Measurements from ENCODE around the gene NOS1AP.

NOS1AP gene

DNA sequence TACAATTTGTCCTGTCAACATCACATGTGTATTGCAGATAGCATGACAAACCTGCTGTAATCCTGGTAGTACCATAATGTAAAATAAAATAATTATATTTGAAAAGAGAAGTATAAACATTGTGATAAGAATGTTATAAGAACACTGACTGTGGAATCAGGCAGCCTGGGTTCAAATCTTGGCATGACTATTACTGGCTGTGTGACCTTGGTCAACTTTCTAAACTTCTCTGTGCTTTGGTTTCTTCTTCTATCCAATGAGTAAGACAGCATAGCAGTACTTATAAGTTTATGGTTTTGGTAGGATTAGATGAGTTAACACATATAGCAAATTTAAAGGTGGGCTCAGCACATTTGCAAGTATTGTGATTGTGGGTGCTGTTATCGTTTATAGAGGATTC, 147.1 kb downstream of the NOS1AP start:
- no peak for TF ChIP-seq EZH2 (IDR thresholded peaks at IDR 0.05; ENCODE audit: borderline replicate concordance, low read length)
- TF ChIP-seq, protein P1, sequence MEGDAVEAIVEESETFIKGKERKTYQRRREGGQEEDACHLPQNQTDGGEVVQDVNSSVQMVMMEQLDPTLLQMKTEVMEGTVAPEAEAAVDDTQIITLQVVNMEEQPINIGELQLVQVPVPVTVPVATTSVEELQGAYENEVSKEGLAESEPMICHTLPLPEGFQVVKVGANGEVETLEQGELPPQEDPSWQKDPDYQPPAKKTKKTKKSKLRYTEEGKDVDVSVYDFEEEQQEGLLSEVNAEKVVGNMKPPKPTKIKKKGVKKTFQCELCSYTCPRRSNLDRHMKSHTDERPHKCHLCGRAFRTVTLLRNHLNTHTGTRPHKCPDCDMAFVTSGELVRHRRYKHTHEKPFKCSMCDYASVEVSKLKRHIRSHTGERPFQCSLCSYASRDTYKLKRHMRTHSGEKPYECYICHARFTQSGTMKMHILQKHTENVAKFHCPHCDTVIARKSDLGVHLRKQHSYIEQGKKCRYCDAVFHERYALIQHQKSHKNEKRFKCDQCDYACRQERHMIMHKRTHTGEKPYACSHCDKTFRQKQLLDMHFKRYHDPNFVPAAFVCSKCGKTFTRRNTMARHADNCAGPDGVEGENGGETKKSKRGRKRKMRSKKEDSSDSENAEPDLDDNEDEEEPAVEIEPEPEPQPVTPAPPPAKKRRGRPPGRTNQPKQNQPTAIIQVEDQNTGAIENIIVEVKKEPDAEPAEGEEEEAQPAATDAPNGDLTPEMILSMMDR (IDR thresholded peaks at IDR 0.05; ENCODE audit: low read length), result no peak
- Histone ChIP-seq H3K9ac (ENCODE audit: low read length) (no peak overlapping the region), H3K4me2 (ENCODE audit: low read length) (no peak overlapping the region), H2AFZ (ENCODE audit: low read length) (no peak overlapping the region), H3K36me3 (ENCODE audit: insufficient read depth, low read length) (no peaks in the 10 kb centered on the region), H3K4me3 (ENCODE audit: low read depth, low read length, poor library complexity, severe bottlenecking) (no peak overlapping the region), H4K20me1 (ENCODE audit: insufficient read depth, low read length) (no peaks in the 10 kb centered on the region), H3K9me3 (ENCODE audit: low read length) (no peaks in the 10 kb centered on the region), H3K79me2 (ENCODE audit: insufficient read depth, low read length) (no peaks in the 10 kb centered on the region), H3K9me2 (ENCODE audit: low read depth, low read length) (no peaks in the 10 kb centered on the region), H3F3A (ENCODE audit: insufficient read depth, low read length) (no peaks in the 10 kb centered on the region), H3K27me3 (ENCODE audit: insufficient read depth, low read length) (no peaks in the 10 kb centered on the region), H3K4me1 (ENCODE audit: insufficient read depth, low read length, severe bottlenecking) (no peaks in the 10 kb centered on the region), H3K27ac (ENCODE audit: low read depth, low read length, poor library complexity, severe bottlenecking) (no peak overlapping the region)

DNA sequence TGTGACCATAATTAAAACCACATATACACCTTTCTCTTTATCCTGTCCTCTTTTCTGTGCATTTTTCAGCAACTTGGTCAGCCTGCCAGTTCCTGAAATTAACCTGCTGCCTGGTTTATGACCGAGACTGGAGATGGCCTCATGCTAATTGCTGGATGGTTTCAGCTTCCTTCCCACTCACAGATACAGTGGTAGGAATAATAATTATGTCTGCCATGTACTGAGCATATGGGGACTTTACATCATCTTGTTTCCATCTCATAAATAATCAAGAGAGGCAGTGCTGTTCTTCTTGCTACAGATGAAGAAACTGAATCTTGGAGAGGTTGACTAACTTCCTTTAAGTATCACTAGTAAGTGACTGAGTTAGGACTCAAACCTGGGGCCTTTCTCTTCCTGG, 148.2 kb downstream of the NOS1AP start:
- H4K20me1 ChIP-seq (ENCODE audit: insufficient read depth, low read length), result no peaks in the 10 kb centered on the region
- H3K4me1 ChIP-seq (ENCODE audit: insufficient read depth, low read length, severe bottlenecking), result no peaks in the 10 kb centered on the region
- no peaks in the 10 kb centered on the region for H3K36me3 ChIP-seq (ENCODE audit: insufficient read depth, low read length)
- H3K9me2 ChIP-seq (ENCODE audit: low read depth, low read length), result no peaks in the 10 kb centered on the region
- no peaks in the 10 kb centered on the region for H3K79me2 ChIP-seq (ENCODE audit: insufficient read depth, low read length)
- no peak overlapping the region for H2AFZ ChIP-seq (ENCODE audit: low read length)
- no peaks in the 10 kb centered on the region for H3F3A ChIP-seq (ENCODE audit: insufficient read depth, low read length)
- TF ChIP-seq, protein P1 (IDR thresholded peaks at IDR 0.05; ENCODE audit: low read length), result no peak
- no peak for TF ChIP-seq EZH2 (IDR thresholded peaks at IDR 0.05; ENCODE audit: borderline replicate concordance, low read length)
- H3K9me3 ChIP-seq (ENCODE audit: low read length), result no peaks in the 10 kb centered on the region
- H3K4me3 ChIP-seq (ENCODE audit: low read depth, low read length, poor library complexity, severe bottlenecking), result no peak overlapping the region
- H3K4me2 ChIP-seq (ENCODE audit: low read length), result no peak overlapping the region
- H3K27me3 ChIP-seq (ENCODE audit: insufficient read depth, low read length), result no peaks in the 10 kb centered on the region
- no peak overlapping the region for H3K9ac ChIP-seq (ENCODE audit: low read length)
- H3K27ac ChIP-seq (ENCODE audit: low read depth, low read length, poor library complexity, severe bottlenecking), result no peak overlapping the region

DNA sequence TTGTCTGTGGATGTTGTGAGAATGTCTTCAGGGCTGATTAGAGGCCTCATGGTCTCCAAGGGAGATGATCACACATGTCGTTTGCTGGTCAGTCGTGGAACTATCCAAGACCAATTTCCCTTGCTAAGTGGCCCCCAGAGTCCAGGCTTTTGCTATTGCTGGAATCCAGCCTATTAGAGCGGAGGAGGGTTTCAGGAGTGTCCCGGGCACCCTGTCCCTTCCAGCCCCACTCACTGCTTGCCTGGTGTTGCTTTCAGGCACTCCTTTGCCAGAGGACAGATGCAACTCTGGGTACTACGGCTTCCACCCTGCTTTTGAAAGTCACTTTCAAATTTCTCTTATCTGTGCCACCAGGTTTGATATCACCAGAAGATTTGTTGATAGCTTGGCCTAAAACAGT, 149.1 kb downstream of the NOS1AP start:
- Histone ChIP-seq H3K9ac (ENCODE audit: low read length) (no peak overlapping the region), H2AFZ (ENCODE audit: low read length) (no peak overlapping the region), H3K79me2 (ENCODE audit: insufficient read depth, low read length) (no peaks in the 10 kb centered on the region), H3K9me3 (ENCODE audit: low read length) (no peaks in the 10 kb centered on the region), H3K9me2 (ENCODE audit: low read depth, low read length) (no peaks in the 10 kb centered on the region), H4K20me1 (ENCODE audit: insufficient read depth, low read length) (no peaks in the 10 kb centered on the region), H3F3A (ENCODE audit: insufficient read depth, low read length) (no peaks in the 10 kb centered on the region), H3K4me2 (ENCODE audit: low read length) (no peak overlapping the region), H3K27me3 (ENCODE audit: insufficient read depth, low read length) (no peaks in the 10 kb centered on the region), H3K36me3 (ENCODE audit: insufficient read depth, low read length) (no peaks in the 10 kb centered on the region), H3K27ac (ENCODE audit: low read depth, low read length, poor library complexity, severe bottlenecking) (no peak overlapping the region), H3K4me3 (ENCODE audit: low read depth, low read length, poor library complexity, severe bottlenecking) (no peak overlapping the region), H3K4me1 (ENCODE audit: insufficient read depth, low read length, severe bottlenecking) (no peaks in the 10 kb centered on the region)
- TF ChIP-seq, protein P1 (IDR thresholded peaks at IDR 0.05; ENCODE audit: low read length), result no peak

Data from OCI-LY1 (cell line).